PC-9 (cell line): ENCODE results near the gene SLC49A4. TPM values are rescaled to one million over a fixed set of nuclear protein-coding genes. Genes with fewer than 3 reads are reported as not detected.

Experiments used
- BruUV-seq: library from RNA; stranded (reverse); fragments of 400-500 nt; replicated peaks from 2 replicates; lab custom pipeline; 2021; lab: Mats Ljungman, UMichigan
- CTCF ChIA-PET: fragments of 300-600 bp; sonication (Branson Sonifier 250); formaldehyde crosslinking; loops from one replicate; lab custom pipeline; 2022; ENCODE audit warnings: antibody characterized with exemption; lab: Charles Lee
- POLR2A ChIA-PET: fragments of 300-600 bp; sonication (Branson Sonifier 250); formaldehyde crosslinking; loops from one replicate; lab custom pipeline; 2022; ENCODE audit warnings: antibody characterized with exemption; ENCODE audit not compliant: unreplicated experiment; lab: Charles Lee
- DNase-seq, 2 experiments: peaks; one replicate each; pipeline versions ENCODE4 v3.0.0 to v3.0.0-alpha.2; 2015 to 2022; ENCODE audit warnings: mixed read lengths in 1 of 2
- H2AFZ ChIP-seq: fragments of 200-600 bp; sonication (generic); 2 replicates; pipeline ENCODE4 v1.8.1; 2017; ENCODE audit warnings: antibody characterized with exemption
- H3F3A ChIP-seq: fragments of 200-600 bp; sonication (generic); 2 replicates; pipeline ENCODE4 v1.8.1; 2017; ENCODE audit warnings: antibody characterized with exemption, mild to moderate bottlenecking, low read depth; ENCODE audit not compliant: insufficient read depth
- H3K27ac ChIP-seq: fragments of 200-600 bp; sonication (generic); 2 replicates; pipeline ENCODE4 v1.6.1; 2016; ENCODE audit warnings: mixed run types
- H3K27me3 ChIP-seq: fragments of 200-600 bp; sonication (generic); 2 replicates; pipeline ENCODE4 v1.6.1; 2016; ENCODE audit warnings: low read depth, mixed run types; ENCODE audit not compliant: insufficient read depth
- H3K36me3 ChIP-seq: fragments of 200-600 bp; sonication (generic); 2 replicates; pipeline ENCODE4 v1.6.1; 2016; ENCODE audit warnings: low read depth, mixed run types
- H3K4me1 ChIP-seq: fragments of 200-600 bp; sonication (generic); replicated peaks from 2 replicates; pipeline ENCODE4 v1.6.1; 2016; ENCODE audit warnings: mixed run types; ENCODE audit not compliant: insufficient read depth
- H3K4me2 ChIP-seq: fragments of 200-600 bp; sonication (generic); 2 replicates; pipeline ENCODE4 v1.6.1; 2017; ENCODE audit warnings: mixed run types
- H3K4me3 ChIP-seq: fragments of 200-600 bp; sonication (generic); 2 replicates; pipeline ENCODE4 v1.6.1; 2016; ENCODE audit warnings: mixed run types
- H3K79me2 ChIP-seq: fragments of 200-600 bp; sonication (generic); 2 replicates; pipeline ENCODE4 v1.6.1; 2017; ENCODE audit warnings: low read depth, mixed run types
- H3K9me2 ChIP-seq: fragments of 200-600 bp; sonication (generic); 2 replicates; pipeline ENCODE4 v1.8.1; 2017; ENCODE audit warnings: mild to moderate bottlenecking; ENCODE audit not compliant: insufficient read depth
- H3K9me3 ChIP-seq: fragments of 200-600 bp; sonication (generic); 2 replicates; pipeline ENCODE4 v1.8.1; 2016; ENCODE audit warnings: low read depth; ENCODE audit not compliant: insufficient read depth
- H4K20me1 ChIP-seq: fragments of 200-600 bp; sonication (generic); 2 replicates; pipeline ENCODE4 v1.8.1; 2017; ENCODE audit not compliant: insufficient read depth
- CTCF ChIP-seq: fragments of 200-600 bp; sonication (generic); conservative IDR thresholded peaks from 2 replicates; pipeline ENCODE4 v1.6.1; 2017; ENCODE audit warnings: mixed run types, antibody characterized with exemption, mild to moderate bottlenecking, moderate library complexity
- EZH2 ChIP-seq: fragments of 200-600 bp; sonication (generic); IDR thresholded peaks from 2 replicates; pipeline ENCODE4 v1.8.0; 2017; ENCODE audit warnings: antibody characterized with exemption, low read depth
- intact Hi-C: fragments of 100-400 bp; cut with micrococcal nuclease; formaldehyde crosslinking; loops from one replicate; pipeline ENCODE4 v1.10.0; 2022; ENCODE audit not compliant: unreplicated experiment
- total RNA-seq: library from RNA; stranded (reverse); gene quantifications from 2 replicates; pipeline ENCODE4 v1.2.3, GENCODE V29; 2021

SLC49A4 gene
- total RNA-seq, 1 experiment from 2014 or later: 24.0 TPM

GRCh38 chr3:122772827-122773226 lies 22.0 kb upstream of the SLC49A4 start:
- H2AFZ ChIP-seq: no peak overlapping the region
- no peaks in the 10 kb centered on the region for H3F3A ChIP-seq
- no peak overlapping the region for H3K27ac ChIP-seq
- no TSS peak for BruUV-seq
- no peaks in the 10 kb centered on the region for H3K27me3 ChIP-seq
- CTCF ChIA-PET: no interaction called here
- DNase-seq: no peak
- no peaks in the 10 kb centered on the region for H3K36me3 ChIP-seq
- POLR2A ChIA-PET: no interaction called here
- no peak overlapping the region for H3K4me3 ChIP-seq
- no peaks in the 10 kb centered on the region for H4K20me1 ChIP-seq
- H3K9me2 ChIP-seq: no peaks in the 10 kb centered on the region
- no peaks in the 10 kb centered on the region for H3K79me2 ChIP-seq
- TF ChIP-seq CTCF (no peak), EZH2 (no peak)
- no peak overlapping the region for H3K4me2 ChIP-seq
- intact Hi-C loops: no loop called here
- H3K4me1 ChIP-seq: no peaks in the 10 kb centered on the region
- no peaks in the 10 kb centered on the region for H3K9me3 ChIP-seq

- Histone ChIP-seq H3K9me2 (no peaks in the 10 kb centered on the region), H3F3A (no peaks in the 10 kb centered on the region), H3K4me3 (no peak overlapping the region), H4K20me1 (no peaks in the 10 kb centered on the region), H3K9me3 (no peaks in the 10 kb centered on the region), H3K36me3 (no peaks in the 10 kb centered on the region), H3K27ac (no peak overlapping the region), H3K4me2 (no peak overlapping the region), H3K4me1 (no peaks in the 10 kb centered on the region), H2AFZ (no peak overlapping the region), H3K27me3 (no peaks in the 10 kb centered on the region), H3K79me2 (no peaks in the 10 kb centered on the region)
- ChIA-PET POLR2A (no interaction called here), CTCF (interaction anchor here (0.6 kb wide), 1 partner anchor 17 kb away, joined by 7 read pairs; no protein-coding TSS in a partner anchor)
- no TSS peak for BruUV-seq
- no peak for TF ChIP-seq CTCF
- TF ChIP-seq EZH2: no peak
- no peak for DNase-seq
- intact Hi-C loops: no loop called here
Observed at GRCh38 chr3:122773944-122774509, 20.8 kb upstream of the SLC49A4 start.

GRCh38 chr3:122774564-122774963 lies 20.3 kb upstream of the SLC49A4 start:
- intact Hi-C loops: no loop called here
- Histone ChIP-seq H3K9me3 (no peaks in the 10 kb centered on the region), H3F3A (no peaks in the 10 kb centered on the region), H3K79me2 (no peaks in the 10 kb centered on the region), H2AFZ (no peak overlapping the region), H3K36me3 (no peaks in the 10 kb centered on the region), H3K27ac (no peak overlapping the region), H3K4me1 (no peaks in the 10 kb centered on the region), H4K20me1 (no peaks in the 10 kb centered on the region), H3K9me2 (no peaks in the 10 kb centered on the region), H3K27me3 (no peaks in the 10 kb centered on the region), H3K4me2 (no peak overlapping the region), H3K4me3 (no peak overlapping the region)
- DNase-seq: no peak
- TF ChIP-seq CTCF (no peak), EZH2 (no peak)
- BruUV-seq: no TSS peak
- CTCF ChIA-PET: interaction anchor here (0.6 kb wide), 1 partner anchor 18 kb away, joined by 7 read pairs; no protein-coding TSS in a partner anchor
- POLR2A ChIA-PET: interaction anchor here (0.6 kb wide), 1 partner anchor 401 kb away, joined by 3 read pairs; no protein-coding TSS in a partner anchor
